HFFc6 (cell line): ENCODE results near the gene PBX1. TPM values are rescaled to one million over a fixed set of nuclear protein-coding genes. Genes with fewer than 3 reads are reported as not detected.

Source experiments
- DNase-seq: peaks from one replicate; pipeline ENCODE4 v3.0.0-alpha.2; 2018
- H3K27ac Mint-ChIP-seq: 2 replicates; pipeline ENCODE4 v1.8.0; 2020; ENCODE audit warnings: mild to moderate bottlenecking, mixed read lengths
- H3K27me3 Mint-ChIP-seq: 2 replicates; pipeline ENCODE4 v1.8.0; 2021; ENCODE audit warnings: mild to moderate bottlenecking, moderate library complexity, mixed read lengths; ENCODE audit not compliant: insufficient read depth
- H3K36me3 Mint-ChIP-seq: 2 replicates; pipeline ENCODE4 v1.8.0; 2021; ENCODE audit warnings: low read depth, mixed read lengths
- H3K4me1 Mint-ChIP-seq: 2 replicates; pipeline ENCODE4 v1.8.0; 2020; ENCODE audit warnings: low read depth, mixed read lengths
- H3K4me3 Mint-ChIP-seq: 2 replicates; pipeline ENCODE4 v1.8.0; 2020; ENCODE audit warnings: mild to moderate bottlenecking, moderate library complexity, mixed read lengths
- H3K9me3 Mint-ChIP-seq: 2 replicates; pipeline ENCODE4 v1.8.0; 2020; ENCODE audit warnings: mild to moderate bottlenecking, mixed read lengths
- total RNA-seq, 6 experiments: library from RNA; stranded (reverse); fragmentation: NEBNext Ultra II Directional; extraction: Animal tissue kit (Norgen Biotek cat#: 25700); gene quantifications; 2 replicates in 1 of 6; 3 replicates in 5 of 6; pipeline ENCODE4 v1.2.3, GENCODE V29; 2021
- TF ChIP-seq, protein P1 (sequence below): fragments of 200-600 bp; sonication (generic); IDR thresholded peaks from 2 replicates; pipeline ENCODE4 v1.5.0; 2021; ENCODE audit warnings: antibody characterized with exemption, mild to moderate bottlenecking

PBX1 gene
- total RNA-seq, 6 experiments from 2014 or later, result 35.4 to 42.3 (median 39.1) TPM

DNA sequence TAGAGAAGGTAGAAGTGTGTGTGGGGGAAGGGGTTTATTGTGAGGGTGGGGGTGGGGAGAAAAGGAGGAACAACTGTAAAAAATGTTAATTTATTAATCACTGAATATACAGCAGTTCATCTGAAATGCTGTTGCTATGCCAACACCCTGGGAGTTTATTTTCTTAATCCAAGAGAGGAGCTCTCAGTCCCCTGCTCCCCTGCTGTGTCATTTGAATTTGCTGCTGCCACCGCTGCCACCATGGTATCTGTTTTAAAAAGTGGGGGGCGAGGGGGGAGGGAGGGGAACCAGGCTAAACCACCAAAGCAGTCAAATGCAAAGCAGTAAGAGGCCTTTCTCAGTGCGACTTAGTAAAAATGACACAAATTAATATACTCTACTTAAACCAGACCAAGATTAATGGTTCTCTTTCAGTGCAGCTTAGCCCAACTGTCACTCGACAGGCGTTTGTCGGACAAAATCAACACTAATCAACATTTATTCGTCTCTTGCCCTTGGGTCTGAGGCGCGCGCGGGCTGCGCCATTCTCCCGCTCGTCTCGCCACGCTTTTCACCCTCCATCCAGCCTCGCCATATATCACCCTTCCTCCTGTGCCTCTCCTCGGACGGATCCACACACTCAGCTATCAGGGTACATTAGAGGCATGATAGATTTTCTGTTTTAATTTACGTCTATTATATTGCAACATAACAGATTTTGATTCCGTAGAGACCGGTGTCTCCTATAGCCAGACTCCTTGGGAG is 76.2 kb downstream of the PBX1 start:
- no peak for DNase-seq
- no peaks in the 10 kb centered on the region; the same call in 1 of the 2 replicates for H3K27me3 Mint-ChIP-seq
- peaks cover 18% of the 10 kb centered on the region; the same call in 1 of the 2 replicates for H3K36me3 Mint-ChIP-seq
- TF ChIP-seq, protein P1, sequence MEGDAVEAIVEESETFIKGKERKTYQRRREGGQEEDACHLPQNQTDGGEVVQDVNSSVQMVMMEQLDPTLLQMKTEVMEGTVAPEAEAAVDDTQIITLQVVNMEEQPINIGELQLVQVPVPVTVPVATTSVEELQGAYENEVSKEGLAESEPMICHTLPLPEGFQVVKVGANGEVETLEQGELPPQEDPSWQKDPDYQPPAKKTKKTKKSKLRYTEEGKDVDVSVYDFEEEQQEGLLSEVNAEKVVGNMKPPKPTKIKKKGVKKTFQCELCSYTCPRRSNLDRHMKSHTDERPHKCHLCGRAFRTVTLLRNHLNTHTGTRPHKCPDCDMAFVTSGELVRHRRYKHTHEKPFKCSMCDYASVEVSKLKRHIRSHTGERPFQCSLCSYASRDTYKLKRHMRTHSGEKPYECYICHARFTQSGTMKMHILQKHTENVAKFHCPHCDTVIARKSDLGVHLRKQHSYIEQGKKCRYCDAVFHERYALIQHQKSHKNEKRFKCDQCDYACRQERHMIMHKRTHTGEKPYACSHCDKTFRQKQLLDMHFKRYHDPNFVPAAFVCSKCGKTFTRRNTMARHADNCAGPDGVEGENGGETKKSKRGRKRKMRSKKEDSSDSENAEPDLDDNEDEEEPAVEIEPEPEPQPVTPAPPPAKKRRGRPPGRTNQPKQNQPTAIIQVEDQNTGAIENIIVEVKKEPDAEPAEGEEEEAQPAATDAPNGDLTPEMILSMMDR, result no peak
- no peaks in the 10 kb centered on the region for H3K9me3 Mint-ChIP-seq
- H3K4me3 Mint-ChIP-seq, result no peak overlapping the region
- H3K4me1 Mint-ChIP-seq, result peaks cover 46% of the 10 kb centered on the region
- H3K27ac Mint-ChIP-seq, result no peak overlapping the region

DNA sequence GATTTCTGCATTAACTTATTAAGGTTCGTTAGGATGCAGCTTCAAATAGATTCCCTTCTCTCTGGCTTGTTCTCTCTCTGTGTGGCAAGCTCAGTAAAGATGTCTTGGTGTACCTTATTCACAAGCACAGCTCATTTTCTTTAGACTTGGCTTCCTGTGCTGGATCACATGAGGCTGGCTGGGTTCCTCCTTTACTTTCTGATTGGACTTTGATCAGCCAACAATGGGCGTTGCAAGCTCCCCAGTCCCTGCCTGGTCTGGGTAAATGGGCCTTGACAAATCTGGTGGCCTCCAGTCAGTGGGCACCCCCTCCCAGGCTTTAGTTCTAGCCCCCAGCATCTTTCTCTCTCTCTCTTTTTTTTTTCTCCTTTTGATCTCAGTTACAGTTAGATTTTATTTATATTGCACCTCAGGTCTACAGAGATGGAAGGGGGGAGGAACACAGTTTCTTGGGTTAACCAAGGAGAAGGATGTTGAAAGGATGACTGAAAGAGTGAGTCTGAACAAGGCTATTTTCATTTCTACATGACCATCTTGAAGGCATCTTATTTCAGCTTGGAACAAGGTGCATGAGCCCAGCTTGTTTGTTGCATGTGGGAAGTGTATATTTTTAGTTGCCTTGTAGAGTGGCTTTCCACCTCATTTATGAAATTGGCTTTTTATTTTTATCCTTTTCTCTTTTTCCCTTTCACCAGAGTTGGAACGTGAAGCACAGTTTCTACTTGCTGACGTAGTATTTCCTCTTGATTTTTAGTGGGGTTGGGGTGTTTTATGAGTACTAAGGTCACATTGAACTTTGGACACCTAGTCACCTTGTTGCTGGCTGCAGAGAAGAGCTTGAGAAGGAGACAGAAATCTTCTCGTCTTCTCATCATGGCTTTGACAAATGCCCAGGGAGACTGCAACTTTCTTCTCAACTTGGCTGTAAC is 77.1 kb downstream of the PBX1 start:
- H3K36me3 Mint-ChIP-seq, result peaks cover 18% of the 10 kb centered on the region; the same call in 1 of the 2 replicates
- H3K4me1 Mint-ChIP-seq, result peaks cover 45% of the 10 kb centered on the region
- DNase-seq, result no peak
- H3K27ac Mint-ChIP-seq, result peak overlapping the region; percentile 92
- no peak overlapping the region for H3K4me3 Mint-ChIP-seq
- H3K9me3 Mint-ChIP-seq, result no peaks in the 10 kb centered on the region
- TF ChIP-seq, protein P1, result no peak
- no peaks in the 10 kb centered on the region; the same call in 1 of the 2 replicates for H3K27me3 Mint-ChIP-seq

DNA sequence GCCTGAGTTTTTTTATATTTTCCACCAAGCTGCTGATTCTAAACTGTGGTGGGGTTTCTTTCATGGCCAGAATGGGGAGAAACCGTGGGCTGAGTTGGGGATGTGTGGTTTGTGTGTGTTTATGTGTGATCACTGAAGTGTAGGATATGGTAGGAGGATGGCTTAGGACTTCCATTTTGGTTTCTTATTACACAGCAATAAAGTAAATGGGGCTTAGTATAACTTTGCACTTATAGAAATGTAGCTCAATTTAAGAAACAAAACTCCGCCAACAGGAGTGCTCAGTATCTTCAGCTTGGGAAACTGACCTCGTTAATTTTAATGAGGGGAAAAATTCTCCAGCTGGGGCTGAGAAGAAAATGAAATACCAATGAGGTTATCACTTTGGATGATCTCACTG is 77.8 kb downstream of the PBX1 start:
- H3K27ac Mint-ChIP-seq, result peak overlapping the region; percentile 92
- TF ChIP-seq, protein P1, result no peak
- no peaks in the 10 kb centered on the region; the same call in 1 of the 2 replicates for H3K27me3 Mint-ChIP-seq
- DNase-seq, result no peak
- H3K36me3 Mint-ChIP-seq, result peaks cover 18% of the 10 kb centered on the region
- H3K4me3 Mint-ChIP-seq, result no peak overlapping the region; the same call in none of the 2 replicates
- H3K4me1 Mint-ChIP-seq, result peaks cover 52% of the 10 kb centered on the region
- no peaks in the 10 kb centered on the region for H3K9me3 Mint-ChIP-seq

DNA sequence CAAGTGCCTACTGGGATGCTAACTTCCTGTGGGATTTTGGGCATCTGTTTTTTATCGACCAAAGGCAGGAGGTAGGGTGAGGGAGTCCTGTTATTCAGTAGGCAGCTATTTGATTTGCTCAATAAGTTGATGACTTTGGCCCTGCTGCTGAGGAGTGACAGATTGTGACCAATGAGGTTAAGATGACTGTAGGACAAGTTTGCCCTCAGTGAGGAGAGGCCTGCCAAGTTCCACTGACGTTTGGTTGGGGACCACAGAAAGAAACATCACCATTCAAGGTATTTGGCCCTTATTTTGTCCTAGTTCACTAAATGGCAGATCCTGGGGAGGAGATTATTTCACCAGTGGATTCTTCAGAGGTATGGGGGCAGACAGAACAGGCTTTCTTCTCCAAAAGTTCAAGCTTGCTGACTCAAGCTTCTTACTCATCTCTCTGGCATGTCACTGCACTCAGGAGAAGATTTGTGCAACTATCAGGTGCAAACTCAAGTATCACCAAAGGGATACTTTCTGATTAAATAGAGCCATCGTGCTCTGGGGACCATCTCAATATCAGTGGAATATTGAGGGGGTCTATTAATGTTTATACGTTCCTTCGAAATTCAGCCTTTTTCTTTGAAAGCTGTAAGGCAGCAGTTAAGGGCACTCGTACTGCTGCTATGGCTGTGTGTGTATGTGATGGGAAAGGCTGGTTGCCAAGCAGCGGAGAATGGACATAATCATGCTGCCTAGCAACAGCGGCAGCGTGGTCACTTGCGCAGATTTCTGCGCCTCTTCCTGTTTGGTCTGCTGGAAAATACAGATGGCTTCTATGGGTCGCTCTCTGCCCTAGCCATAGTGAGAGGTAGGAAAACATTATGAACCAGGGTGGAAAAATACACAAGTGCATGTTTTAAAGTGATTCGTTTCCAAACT is 78.7 kb downstream of the PBX1 start:
- TF ChIP-seq, protein P1, result no peak
- DNase-seq, result peak; percentile 77
- Mint-ChIP-seq H3K27ac (peak overlapping the region; percentile 92), H3K9me3 (no peaks in the 10 kb centered on the region), H3K27me3 (no peaks in the 10 kb centered on the region; the same call in 1 of the 2 replicates), H3K36me3 (peaks cover 25% of the 10 kb centered on the region), H3K4me3 (peak overlapping the region; percentile 51; the same call in 1 of the 2 replicates), H3K4me1 (peaks cover 57% of the 10 kb centered on the region)
